WERI-Rb-1 (cell line): Measurements from ENCODE around the gene PRPF4.

ENCODE experiments used
- DNase-seq: peaks from one replicate; pipeline ENCODE4 v3.0.0-alpha.2; 2020
- H3K27ac ChIP-seq: fragments of 250-450 bp; sonication (Bioruptor Pico); 2 replicates; pipeline ENCODE4 v1.5.1; 2020; ENCODE audit warnings: mild to moderate bottlenecking, moderate library complexity
- H3K27me3 ChIP-seq: fragments of 250-450 bp; sonication (Bioruptor Pico); 2 replicates; pipeline ENCODE4 v1.5.1; 2021; ENCODE audit warnings: mild to moderate bottlenecking, low read depth, moderate library complexity; ENCODE audit not compliant: insufficient read depth, severe bottlenecking
- H3K36me3 ChIP-seq: fragments of 250-450 bp; sonication (Bioruptor Pico); 2 replicates; pipeline ENCODE4 v1.5.1; 2020; ENCODE audit warnings: mild to moderate bottlenecking, moderate library complexity
- H3K4me3 ChIP-seq: 2 replicates; pipeline ENCODE4 v1.5.1; 2011; ENCODE audit warnings: low read depth, mild to moderate bottlenecking, control low read depth, low read length
- H3K9me3 ChIP-seq: fragments of 250-450 bp; sonication (Bioruptor Pico); 2 replicates; pipeline ENCODE4 v1.5.1; 2021; ENCODE audit warnings: mild to moderate bottlenecking, moderate library complexity; ENCODE audit not compliant: severe bottlenecking
- CTCF ChIP-seq: IDR thresholded peaks from 2 replicates; pipeline ENCODE4 v1.5.1; 2011; ENCODE audit warnings: low read depth, mild to moderate bottlenecking, control low read depth, inconsistent platforms, low read length

Gene PRPF4

GRCh38 chr9:113316030-113316429 lies 40.6 kb downstream of the PRPF4 start:
- Histone ChIP-seq H3K27ac (no peak overlapping the region), H3K9me3 (no peaks in the 10 kb centered on the region), H3K4me3 (no peak overlapping the region), H3K36me3 (no peaks in the 10 kb centered on the region), H3K27me3 (no peaks in the 10 kb centered on the region)
- no peak for TF ChIP-seq CTCF
- no peak for DNase-seq

- TF ChIP-seq CTCF: no peak
- no peaks in the 10 kb centered on the region for H3K27me3 ChIP-seq
- H3K4me3 ChIP-seq: no peak overlapping the region
- no peak overlapping the region for H3K27ac ChIP-seq
- DNase-seq: no peak
- H3K9me3 ChIP-seq: no peaks in the 10 kb centered on the region
- H3K36me3 ChIP-seq: no peaks in the 10 kb centered on the region
Observed at GRCh38 chr9:113317777-113318176, 42.3 kb downstream of the PRPF4 start.

- Histone ChIP-seq H3K4me3 (no peak overlapping the region), H3K27me3 (no peaks in the 10 kb centered on the region), H3K9me3 (no peaks in the 10 kb centered on the region), H3K27ac (no peak overlapping the region), H3K36me3 (no peaks in the 10 kb centered on the region)
- no peak for TF ChIP-seq CTCF
- no peak for DNase-seq
Observed at GRCh38 chr9:113319054-113319453, 43.6 kb downstream of the PRPF4 start.

- H3K36me3 ChIP-seq: no peaks in the 10 kb centered on the region
- no peaks in the 10 kb centered on the region for H3K27me3 ChIP-seq
- no peaks in the 10 kb centered on the region for H3K9me3 ChIP-seq
- TF ChIP-seq CTCF: no peak
- H3K4me3 ChIP-seq: no peak overlapping the region
- DNase-seq: no peak
- no peak overlapping the region for H3K27ac ChIP-seq
Observed at GRCh38 chr9:113320051-113320450, 44.6 kb downstream of the PRPF4 start.

- no peak for TF ChIP-seq CTCF
- DNase-seq: no peak
- no peak overlapping the region for H3K27ac ChIP-seq
- no peaks in the 10 kb centered on the region for H3K36me3 ChIP-seq
- H3K4me3 ChIP-seq: no peak overlapping the region
- H3K27me3 ChIP-seq: no peaks in the 10 kb centered on the region
- no peaks in the 10 kb centered on the region for H3K9me3 ChIP-seq
Observed at GRCh38 chr9:113322671-113323070, 47.2 kb downstream of the PRPF4 start.

- Histone ChIP-seq H3K27me3 (no peaks in the 10 kb centered on the region), H3K36me3 (no peaks in the 10 kb centered on the region), H3K4me3 (no peak overlapping the region), H3K9me3 (no peaks in the 10 kb centered on the region), H3K27ac (no peak overlapping the region)
- no peak for DNase-seq
- no peak for TF ChIP-seq CTCF
Observed at GRCh38 chr9:113326230-113326629, 50.8 kb downstream of the PRPF4 start.
